Large intestine (tissue), 3 donors: ENCODE measurements around the gene CHMP5. TPM values are rescaled to one million over a fixed set of nuclear protein-coding genes. Genes with fewer than 3 reads are reported as not detected.
"Not testable (repeated sequence)": the region's sequence is repeated elsewhere in the genome, so short reads cannot be mapped to it uniquely, and the experiment has no call there.

Experiments
- DNase-seq, 2 donors: peaks; one replicate each; pipeline versions ENCODE4 v3.0.0 to v3.0.0-alpha.2; 2013
- H3K27ac ChIP-seq: one replicate; pipeline ENCODE4 v1.5.1; 2013; ENCODE audit warnings: low read length
- H3K27me3 ChIP-seq: 2 replicates; pipeline ENCODE4 v1.6.1; 2013; ENCODE audit warnings: low read length; ENCODE audit not compliant: control insufficient read depth, insufficient read depth
- H3K36me3 ChIP-seq: 2 replicates; pipeline ENCODE4 v1.6.1; 2013; ENCODE audit warnings: low read length; ENCODE audit not compliant: control insufficient read depth, insufficient read depth
- H3K4me1 ChIP-seq: one replicate; pipeline ENCODE4 v1.6.1; 2013; ENCODE audit warnings: low read length; ENCODE audit not compliant: control insufficient read depth, insufficient read depth
- H3K4me3 ChIP-seq: one replicate; pipeline ENCODE4 v1.5.1; 2013; ENCODE audit warnings: low read length
- H3K9me3 ChIP-seq: one replicate; pipeline ENCODE4 v1.6.1; 2013; ENCODE audit warnings: mild to moderate bottlenecking, low read depth, low read length, moderate library complexity; ENCODE audit not compliant: control insufficient read depth
- WGBS: methylation state at CpG from one replicate; pipeline ENCODE4 v1.1.5; 2013; ENCODE audit warnings: low lambda C conversion rate; ENCODE audit not compliant: insufficient coverage; 5-methylcytosine and 5-hydroxymethylcytosine counted together
- polyA plus RNA-seq: library from polyadenylated mRNA; unstranded; fragments of 120-200 nt; gene quantifications from one replicate; pipeline ENCODE4 v1.2.1, GENCODE V29; 2013

The CHMP5 gene
- polyA plus RNA-seq, 1 donor: 82.0 TPM

- H3K36me3 ChIP-seq: peaks cover 83% of the 10 kb centered on the region
- WGBS: no CpG with 5 or more reads among the region's 1 CpG
- no peaks in the 10 kb centered on the region for H3K27me3 ChIP-seq
- H3K9me3 ChIP-seq: no peaks in the 10 kb centered on the region
- no peak overlapping the region for H3K4me3 ChIP-seq
- no peak overlapping the region for H3K27ac ChIP-seq
- DNase-seq: no peak
- no peaks in the 10 kb centered on the region for H3K4me1 ChIP-seq
Measured at GRCh38 chr9:33307067-33307466, 42.2 kb downstream of the CHMP5 start.

DNA sequence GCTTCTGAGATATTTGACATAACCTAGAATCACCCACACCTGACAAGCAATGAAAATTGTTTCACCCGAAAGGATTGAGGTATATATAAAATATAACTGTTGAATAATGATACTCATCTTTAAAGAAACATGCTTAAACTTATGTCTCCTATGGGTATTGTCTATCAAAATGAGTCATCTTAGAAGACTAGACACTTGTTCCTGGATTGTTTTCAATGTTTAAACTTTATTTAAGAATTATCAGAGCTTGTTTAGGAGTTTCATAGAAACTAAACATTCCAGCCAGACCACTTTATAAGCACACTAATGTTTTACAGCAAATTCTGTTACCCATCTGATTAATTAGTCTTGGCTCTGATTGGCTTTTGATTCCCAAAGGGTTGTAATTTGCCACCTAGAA lies 45.1 kb downstream of the CHMP5 start:
- Histone ChIP-seq H3K9me3 (no peaks in the 10 kb centered on the region), H3K36me3 (peaks cover 82% of the 10 kb centered on the region)
- WGBS: no CpG with 5 or more reads among the region's 1 CpG

DNA sequence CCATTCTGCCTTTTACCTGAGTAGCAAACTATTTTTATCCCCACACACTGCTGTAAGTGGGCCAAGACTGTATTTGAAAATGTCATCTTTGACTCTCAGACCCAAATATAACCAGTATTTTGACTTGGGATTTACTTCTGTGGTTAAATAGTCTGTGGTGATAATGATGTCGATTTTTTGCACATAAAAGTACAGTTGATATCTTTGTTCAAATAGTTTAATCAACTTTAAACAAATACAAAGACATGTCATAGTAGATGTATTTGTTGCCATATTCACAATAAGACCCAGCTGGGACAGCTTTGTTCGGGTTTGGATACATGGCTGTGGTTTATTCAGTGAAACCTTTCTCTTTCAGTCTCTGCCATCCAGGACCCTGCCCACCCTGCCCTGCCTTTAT lies 45.9 kb downstream of the CHMP5 start:
- Histone ChIP-seq H3K9me3 (no peaks in the 10 kb centered on the region), H3K4me1 (no peaks in the 10 kb centered on the region), H3K36me3 (peaks cover 78% of the 10 kb centered on the region), H3K4me3 (no peak overlapping the region), H3K27ac (no peak overlapping the region), H3K27me3 (no peaks in the 10 kb centered on the region)
- no CpG with 5 or more reads among the region's 2 CpGs for WGBS
- no peak for DNase-seq

More for the DNA sequence above, 45.1 kb downstream of the CHMP5 start:
- no peaks in the 10 kb centered on the region for H3K27me3 ChIP-seq
- no peak overlapping the region for H3K27ac ChIP-seq
- DNase-seq: no peak
- no peaks in the 10 kb centered on the region for H3K4me1 ChIP-seq
- no peak overlapping the region for H3K4me3 ChIP-seq

DNA sequence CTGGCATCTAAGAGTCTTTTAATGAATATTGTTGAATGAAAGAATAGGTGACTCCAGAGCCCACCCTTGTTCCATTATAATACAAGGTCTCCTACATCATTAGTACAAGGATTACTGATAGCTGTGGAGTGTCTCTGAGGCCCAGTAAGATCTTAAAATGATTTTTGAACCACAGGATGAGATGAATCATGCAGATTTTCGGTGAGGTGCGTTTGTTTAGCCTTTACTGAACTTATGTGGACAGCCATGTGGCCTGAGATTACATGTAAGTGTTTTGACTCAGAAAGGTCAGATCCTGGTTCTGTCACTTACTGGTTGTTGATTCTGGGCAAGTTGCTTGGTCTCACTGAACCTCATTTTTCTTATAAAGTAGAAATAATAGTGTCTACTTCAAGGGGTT lies 47.1 kb downstream of the CHMP5 start:
- Histone ChIP-seq H3K27me3 (no peaks in the 10 kb centered on the region), H3K9me3 (no peaks in the 10 kb centered on the region), H3K36me3 (peaks cover 76% of the 10 kb centered on the region), H3K4me1 (no peaks in the 10 kb centered on the region), H3K4me3 (no peak overlapping the region), H3K27ac (no peak overlapping the region)
- WGBS: no CpG with 5 or more reads among the region's 2 CpGs
- no peak for DNase-seq

GRCh38 chr9:33315371-33315770 lies 50.5 kb downstream of the CHMP5 start:
- Histone ChIP-seq H3K27me3 (no peaks in the 10 kb centered on the region), H3K27ac (no peak overlapping the region), H3K36me3 (peaks cover 75% of the 10 kb centered on the region), H3K4me3 (no peak overlapping the region), H3K9me3 (no peaks in the 10 kb centered on the region), H3K4me1 (no peaks in the 10 kb centered on the region)
- no peak for DNase-seq
- WGBS: 100% methylated on average over 1 of the region's 5 CpGs

- H3K27ac ChIP-seq, H3K4me1 ChIP-seq, H3K27me3 ChIP-seq, DNase-seq, H3K9me3 ChIP-seq, H3K4me3 ChIP-seq: not testable (repeated sequence)
- H3K36me3 ChIP-seq: peaks cover 80% of the 10 kb centered on the region
- WGBS: no CpG with 5 or more reads among the region's 3 CpGs
Measured at GRCh38 chr9:33317136-33317535, 52.3 kb downstream of the CHMP5 start.

GRCh38 chr9:33318225-33318624 lies 53.4 kb downstream of the CHMP5 start:
- H3K27ac ChIP-seq: no peak overlapping the region
- no peaks in the 10 kb centered on the region for H3K4me1 ChIP-seq
- no CpG with 5 or more reads among the region's 3 CpGs for WGBS
- peaks cover 80% of the 10 kb centered on the region for H3K36me3 ChIP-seq
- no peaks in the 10 kb centered on the region for H3K27me3 ChIP-seq
- no peak for DNase-seq
- no peak overlapping the region for H3K4me3 ChIP-seq
- H3K9me3 ChIP-seq: no peaks in the 10 kb centered on the region

DNA sequence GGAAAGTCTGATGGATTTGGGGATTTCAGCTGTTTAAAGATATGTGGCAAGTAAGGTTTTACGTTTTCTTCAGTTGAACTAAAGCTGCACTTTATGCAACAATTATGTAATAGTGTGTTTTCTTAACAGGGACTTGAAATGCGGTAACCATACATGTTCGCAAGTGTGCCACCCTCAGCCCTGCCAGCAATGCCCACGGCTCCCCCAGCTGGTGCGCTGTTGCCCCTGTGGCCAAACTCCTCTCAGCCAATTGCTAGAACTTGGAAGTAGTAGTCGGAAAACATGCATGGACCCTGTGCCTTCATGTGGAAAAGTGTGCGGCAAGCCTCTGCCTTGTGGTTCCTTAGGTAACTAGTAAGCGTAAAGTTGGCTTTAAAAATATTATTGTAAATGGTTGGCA lies 53.9 kb downstream of the CHMP5 start:
- WGBS: no CpG with 5 or more reads among the region's 8 CpGs
- H3K27ac ChIP-seq: no peak overlapping the region
- H3K27me3 ChIP-seq: no peaks in the 10 kb centered on the region
- no peak for DNase-seq
- no peak overlapping the region for H3K4me3 ChIP-seq
- H3K9me3 ChIP-seq: no peaks in the 10 kb centered on the region
- H3K36me3 ChIP-seq: peaks cover 78% of the 10 kb centered on the region
- no peaks in the 10 kb centered on the region for H3K4me1 ChIP-seq

GRCh38 chr9:33320230-33320567 lies 55.4 kb downstream of the CHMP5 start:
- Histone ChIP-seq H3K27ac (no peak overlapping the region), H3K4me1 (no peaks in the 10 kb centered on the region), H3K9me3 (no peaks in the 10 kb centered on the region), H3K27me3 (no peaks in the 10 kb centered on the region), H3K4me3 (no peak overlapping the region), H3K36me3 (peaks cover 78% of the 10 kb centered on the region)
- no peak for DNase-seq
- no CpG with 5 or more reads among the region's 1 CpG for WGBS

DNA sequence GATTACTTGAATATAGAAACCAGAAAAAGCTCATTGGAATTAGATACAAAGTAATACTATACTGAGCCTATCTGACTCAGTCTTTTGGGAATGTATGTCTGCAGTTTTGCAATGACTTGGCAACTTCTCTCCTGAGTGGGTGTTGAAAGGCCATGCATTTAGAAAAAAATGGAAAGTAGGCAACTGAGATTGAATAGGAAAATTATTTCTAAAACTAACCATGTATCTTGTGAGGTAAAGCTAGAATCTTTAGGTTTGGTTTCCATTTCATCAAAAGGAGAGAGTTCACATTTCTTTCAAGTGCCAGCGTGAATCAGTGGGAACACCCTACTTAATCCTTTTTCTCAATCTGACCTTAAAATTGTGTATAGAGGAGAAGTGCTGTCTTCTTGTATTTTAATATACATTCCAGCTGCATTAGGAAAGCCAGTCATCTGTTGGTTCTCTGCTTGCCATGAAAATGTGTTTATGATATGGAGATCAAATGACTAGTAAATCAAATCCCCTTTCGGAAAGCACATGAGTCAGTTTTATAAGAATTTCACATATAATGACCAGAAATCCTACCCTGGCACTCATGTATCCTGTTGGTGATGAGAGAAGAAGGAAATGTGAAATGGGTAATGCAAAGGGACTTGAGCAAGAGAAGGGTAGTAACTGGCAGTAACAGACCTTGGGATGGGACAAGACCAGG lies 55.9 kb downstream of the CHMP5 start:
- H3K4me1 ChIP-seq: no peaks in the 10 kb centered on the region
- H3K4me3 ChIP-seq: no peak overlapping the region
- H3K27ac ChIP-seq: no peak overlapping the region
- peaks cover 75% of the 10 kb centered on the region for H3K36me3 ChIP-seq
- H3K27me3 ChIP-seq: no peaks in the 10 kb centered on the region
- WGBS: no CpG with 5 or more reads among the region's 2 CpGs
- H3K9me3 ChIP-seq: no peaks in the 10 kb centered on the region
- DNase-seq: no peak

- Histone ChIP-seq H3K27me3 (no peaks in the 10 kb centered on the region), H3K36me3 (peaks cover 45% of the 10 kb centered on the region), H3K4me3 (no peak overlapping the region), H3K27ac (peak overlapping the region; percentile 83), H3K4me1 (peaks cover 14% of the 10 kb centered on the region), H3K9me3 (no peaks in the 10 kb centered on the region)
- DNase-seq: peak; percentile 91 to 97
- no CpG with 5 or more reads among the region's 4 CpGs for WGBS
Measured at GRCh38 chr9:33329117-33329563, 64.3 kb downstream of the CHMP5 start.
